ENCODE data around the gene GSAP.
"Not testable (repeated sequence)": the region's sequence is repeated elsewhere in the genome, so short reads cannot be mapped to it uniquely, and the experiment has no call there.

The GSAP gene, protein sequence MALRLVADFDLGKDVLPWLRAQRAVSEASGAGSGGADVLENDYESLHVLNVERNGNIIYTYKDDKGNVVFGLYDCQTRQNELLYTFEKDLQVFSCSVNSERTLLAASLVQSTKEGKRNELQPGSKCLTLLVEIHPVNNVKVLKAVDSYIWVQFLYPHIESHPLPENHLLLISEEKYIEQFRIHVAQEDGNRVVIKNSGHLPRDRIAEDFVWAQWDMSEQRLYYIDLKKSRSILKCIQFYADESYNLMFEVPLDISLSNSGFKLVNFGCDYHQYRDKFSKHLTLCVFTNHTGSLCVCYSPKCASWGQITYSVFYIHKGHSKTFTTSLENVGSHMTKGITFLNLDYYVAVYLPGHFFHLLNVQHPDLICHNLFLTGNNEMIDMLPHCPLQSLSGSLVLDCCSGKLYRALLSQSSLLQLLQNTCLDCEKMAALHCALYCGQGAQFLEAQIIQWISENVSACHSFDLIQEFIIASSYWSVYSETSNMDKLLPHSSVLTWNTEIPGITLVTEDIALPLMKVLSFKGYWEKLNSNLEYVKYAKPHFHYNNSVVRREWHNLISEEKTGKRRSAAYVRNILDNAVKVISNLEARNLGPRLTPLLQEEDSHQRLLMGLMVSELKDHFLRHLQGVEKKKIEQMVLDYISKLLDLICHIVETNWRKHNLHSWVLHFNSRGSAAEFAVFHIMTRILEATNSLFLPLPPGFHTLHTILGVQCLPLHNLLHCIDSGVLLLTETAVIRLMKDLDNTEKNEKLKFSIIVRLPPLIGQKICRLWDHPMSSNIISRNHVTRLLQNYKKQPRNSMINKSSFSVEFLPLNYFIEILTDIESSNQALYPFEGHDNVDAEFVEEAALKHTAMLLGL

DNA sequence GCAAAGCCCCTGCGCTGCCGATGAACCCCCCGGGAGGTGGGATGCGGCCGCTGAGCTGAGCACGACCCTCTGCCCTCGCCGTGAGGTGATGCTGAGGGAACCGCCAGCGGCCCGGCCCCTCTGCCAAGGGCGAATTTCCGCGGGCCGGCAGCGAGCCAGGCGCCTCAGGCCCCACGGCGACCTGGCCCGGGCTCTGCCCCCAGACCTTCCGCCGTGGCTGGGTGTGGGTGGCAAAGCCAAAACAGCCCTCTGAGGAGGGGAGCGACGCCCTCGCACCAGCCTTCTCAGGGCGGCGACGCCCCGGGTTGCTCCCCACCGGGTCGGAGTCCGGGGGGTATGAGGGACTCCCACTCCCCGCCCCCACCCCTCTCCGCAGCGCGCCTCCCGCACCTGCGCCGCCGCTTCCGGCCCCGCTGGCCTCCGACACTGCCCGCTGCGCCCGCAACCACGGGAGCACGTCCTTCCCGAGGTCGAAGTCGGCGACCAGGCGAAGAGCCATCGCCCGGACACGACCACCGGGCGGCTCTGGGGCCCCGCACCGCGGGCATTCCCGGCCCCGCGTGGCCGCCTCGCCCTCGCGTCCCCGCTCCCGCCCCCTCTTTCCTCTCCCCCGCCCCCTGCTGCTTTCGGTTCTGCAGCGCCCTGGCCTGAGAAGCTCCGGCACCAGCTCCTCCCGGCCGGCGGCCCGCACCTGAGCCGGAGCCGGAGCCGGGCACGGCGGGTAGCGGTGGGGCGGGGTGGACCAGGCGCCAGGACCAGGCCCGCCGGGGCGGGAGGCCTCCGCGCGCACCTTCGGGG lies at the start of gene GSAP:
GSAP (minus strand) TSS at position 527 of the 798 bp plus-strand sequence; CDS start at position 499, 28 bp downstream.
- DNase-seq (ENCODE audit: low spot score): no peak

- no peak for DNase-seq (ENCODE audit: low spot score)
These were observed 49.1 kb upstream of the GSAP start for GRCh38 chr7:77465256-77465655.

GRCh38 chr7:77464589-77464988 lies 48.4 kb upstream of the GSAP start:
- DNase-seq (ENCODE audit: low spot score): no peak

DNA sequence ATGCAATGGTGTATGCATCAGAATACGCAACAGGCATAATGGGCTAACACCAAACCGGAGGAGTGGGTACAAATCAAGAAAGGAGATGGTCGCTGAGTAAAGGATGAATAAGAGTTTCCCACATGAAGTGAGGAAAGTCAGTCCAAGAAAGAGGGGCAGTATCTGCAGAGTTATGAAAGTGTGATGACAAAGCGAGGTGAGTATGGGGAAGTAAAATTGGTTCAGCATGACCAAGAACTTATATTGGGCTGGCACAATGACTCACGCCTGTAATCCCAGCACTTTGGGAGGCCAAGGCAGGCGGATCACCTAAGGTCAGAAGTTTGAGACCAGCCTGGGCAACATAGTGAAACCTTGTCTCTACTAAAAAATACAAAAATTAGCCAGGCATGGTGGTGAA lies 47.5 kb upstream of the GSAP start:
- not testable (repeated sequence) for DNase-seq (ENCODE audit: low spot score)

DNA sequence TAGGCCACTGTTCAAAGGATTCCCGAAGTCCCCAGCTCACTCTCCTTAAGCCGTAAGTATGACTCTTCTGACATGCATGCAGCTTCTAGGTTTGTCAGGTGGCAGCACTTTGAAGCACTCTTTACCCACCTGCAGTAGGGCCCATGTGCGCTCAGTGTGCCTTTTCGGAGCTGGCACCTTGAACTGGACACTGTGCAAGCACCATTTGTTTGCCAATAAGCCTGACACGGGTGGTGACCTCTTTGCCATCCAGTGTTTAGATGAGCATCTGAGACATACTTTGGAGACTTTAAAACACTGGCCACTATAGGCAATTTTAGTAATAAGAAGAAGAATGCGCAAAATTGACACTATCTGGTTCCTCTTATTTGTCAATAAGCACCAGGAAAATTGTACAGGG lies 45.7 kb upstream of the GSAP start:
- DNase-seq (ENCODE audit: low spot score): no peak

- no peak for DNase-seq (ENCODE audit: low spot score)
These were observed 45.1 kb upstream of the GSAP start for GRCh38 chr7:77461246-77461645.

- no peak for DNase-seq (ENCODE audit: low spot score)
These were observed 43.9 kb upstream of the GSAP start for GRCh38 chr7:77460057-77460486.

- no peak for DNase-seq (ENCODE audit: low spot score)
These were observed 43.2 kb upstream of the GSAP start for GRCh38 chr7:77459311-77459726.

- no peak for DNase-seq (ENCODE audit: low spot score)
These were observed 42.6 kb upstream of the GSAP start for GRCh38 chr7:77458786-77459185.

DNA sequence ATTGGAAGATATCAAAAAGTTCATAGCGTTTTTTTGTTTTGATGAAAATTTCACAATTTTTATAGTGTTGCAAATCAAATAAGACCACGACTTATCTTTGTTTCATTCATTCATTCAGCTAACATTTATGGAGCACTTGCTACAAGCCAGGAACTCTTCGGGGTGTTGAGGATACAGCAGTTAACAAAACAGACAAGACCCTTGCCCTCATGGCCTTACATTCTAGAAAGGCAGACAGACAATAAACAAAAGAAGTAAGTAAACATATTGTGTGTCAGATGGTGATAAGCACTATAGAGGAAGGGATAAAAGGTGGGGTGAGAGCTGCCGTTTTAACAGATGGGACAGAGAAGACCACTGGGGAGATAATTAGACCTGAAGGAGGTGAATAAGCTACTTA lies 41.6 kb upstream of the GSAP start:
- DNase-seq (ENCODE audit: low spot score): no peak

- no peak for DNase-seq (ENCODE audit: low spot score)
These were observed 40.5 kb upstream of the GSAP start for GRCh38 chr7:77456696-77457095.

- DNase-seq (ENCODE audit: low spot score): no peak
These were observed 39.2 kb upstream of the GSAP start for GRCh38 chr7:77455321-77455720.

GRCh38 chr7:77454802-77455201 lies 38.7 kb upstream of the GSAP start:
- no peak for DNase-seq (ENCODE audit: low spot score)

DNA sequence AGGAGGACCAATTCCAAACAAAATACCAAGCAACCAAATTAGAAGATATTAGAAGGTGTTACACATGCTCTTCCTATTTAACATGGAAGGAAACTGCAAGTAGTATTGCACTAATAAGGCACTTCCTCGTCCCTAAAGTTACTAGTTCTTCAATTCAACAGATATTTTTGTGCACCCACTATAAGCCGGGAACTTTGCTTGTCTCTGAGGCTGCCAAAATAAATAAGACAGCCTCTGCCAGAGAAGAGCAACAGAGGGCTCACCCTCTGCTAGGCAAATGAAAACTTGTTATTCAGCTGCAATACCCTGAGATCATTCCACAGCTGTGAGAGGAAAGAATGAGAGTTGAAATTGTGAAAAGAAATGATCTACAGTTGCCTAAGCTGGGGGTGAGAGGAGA lies 37.4 kb upstream of the GSAP start:
- no peak for DNase-seq (ENCODE audit: low spot score)

DNA sequence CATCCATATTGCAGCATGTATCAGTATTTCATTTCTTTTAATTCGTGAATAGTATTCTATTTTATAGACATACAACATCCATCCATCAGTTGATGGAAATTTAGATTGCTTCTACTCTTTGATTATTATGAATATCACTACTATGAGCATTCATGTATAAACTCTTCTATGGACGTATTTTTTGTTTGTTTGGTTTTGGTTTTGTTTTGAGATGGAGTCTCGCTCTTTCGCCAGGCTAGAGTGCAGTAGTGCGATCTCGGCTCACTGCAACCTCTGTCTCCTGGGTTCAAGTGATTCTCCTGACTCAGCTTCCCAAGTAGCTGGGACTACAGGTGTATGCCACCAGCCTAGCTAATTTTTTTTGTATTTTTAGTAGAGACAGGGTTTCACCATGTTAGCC lies 35.8 kb upstream of the GSAP start:
- DNase-seq (ENCODE audit: low spot score): not testable (repeated sequence)

DNA sequence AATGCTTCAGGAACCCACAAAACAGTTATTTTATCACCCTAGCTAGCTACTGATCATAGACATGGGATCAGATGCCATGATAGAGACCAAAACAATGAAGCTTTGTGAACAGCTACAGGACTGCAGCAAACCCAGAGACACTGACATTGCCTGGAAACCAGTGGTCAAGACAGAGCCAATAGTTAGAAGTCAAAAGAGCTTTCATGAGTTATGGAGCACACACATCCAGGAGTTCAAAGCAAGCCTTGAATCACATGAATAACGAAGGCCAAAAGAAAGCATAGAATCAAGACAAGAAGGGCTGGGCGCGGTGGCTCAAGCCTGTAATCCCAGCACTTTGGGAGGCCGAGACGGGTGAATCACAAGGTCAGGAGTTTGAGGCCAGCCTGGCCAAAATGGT lies 34.5 kb upstream of the GSAP start:
- DNase-seq (ENCODE audit: low spot score): no peak

GRCh38 chr7:77450054-77450453 lies 33.9 kb upstream of the GSAP start:
- no peak for DNase-seq (ENCODE audit: low spot score)

DNA sequence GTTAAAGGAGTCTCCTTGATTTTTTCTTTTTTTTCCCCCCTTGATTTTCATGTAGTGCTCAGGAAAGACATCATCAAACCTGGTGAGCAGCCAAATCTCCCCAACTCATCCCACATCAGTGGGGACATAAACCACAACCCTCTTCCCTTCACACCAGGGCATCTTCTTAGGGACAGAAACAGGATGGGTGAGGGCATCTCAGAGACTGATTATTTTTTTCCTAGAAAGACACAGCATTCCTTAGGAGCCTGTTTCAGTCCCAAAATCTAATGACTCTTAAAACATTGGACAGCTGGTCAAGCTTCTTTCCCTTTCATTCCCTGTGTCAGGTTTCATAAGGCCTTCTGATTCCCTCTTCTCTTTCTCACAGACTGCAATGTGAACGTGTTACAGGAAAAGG lies 31.5 kb upstream of the GSAP start:
- no peak for DNase-seq (ENCODE audit: low spot score)

DNA sequence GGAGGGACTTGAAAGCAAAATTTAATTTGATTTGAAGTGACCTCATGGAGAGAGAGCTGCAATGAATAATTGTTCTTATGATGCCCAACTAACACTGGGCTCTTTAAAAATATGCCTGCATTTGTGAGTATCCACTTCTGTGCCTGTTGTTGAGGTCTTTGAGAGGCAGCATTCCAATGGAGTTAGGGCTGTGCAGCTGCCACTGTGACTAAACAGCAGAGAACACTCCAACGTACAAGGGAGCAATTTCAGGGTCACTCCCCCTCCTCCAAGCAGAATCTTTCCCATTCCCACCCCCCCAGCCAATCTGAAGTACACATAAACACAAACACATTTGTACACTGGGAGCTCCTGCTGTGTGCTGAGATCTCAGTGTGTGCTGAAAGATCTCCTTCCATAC lies 28.0 kb upstream of the GSAP start:
- DNase-seq (ENCODE audit: low spot score): no peak

- DNase-seq (ENCODE audit: low spot score): no peak
These were observed 26.9 kb upstream of the GSAP start for GRCh38 chr7:77443042-77443441.

DNA sequence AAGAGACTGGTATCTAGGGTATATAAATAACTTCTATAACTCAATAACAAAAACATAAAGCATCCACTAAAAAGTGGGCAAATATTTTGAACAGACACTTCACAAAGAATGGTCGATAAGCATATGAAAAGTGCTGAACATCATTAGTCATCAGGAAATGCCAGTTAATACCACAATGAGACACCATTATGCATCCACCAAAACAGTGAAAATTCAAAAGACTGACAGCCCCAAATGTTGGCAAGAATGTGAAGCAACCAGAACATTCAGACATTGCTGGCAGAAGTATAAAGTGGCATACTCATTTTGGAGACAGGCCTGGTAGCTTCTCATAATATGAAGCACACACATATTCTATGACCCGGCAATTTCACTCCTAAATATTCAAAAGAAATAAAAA lies 26.5 kb upstream of the GSAP start:
- no peak for DNase-seq (ENCODE audit: low spot score)

- no peak for DNase-seq (ENCODE audit: low spot score)
These were observed 24.9 kb upstream of the GSAP start for GRCh38 chr7:77441046-77441445.

All from cerebellar cortex (tissue), 1 donor.